ENCODE data around the gene INSYN1. TPM values are rescaled to one million over a fixed set of nuclear protein-coding genes. Genes with fewer than 3 reads are reported as not detected.
"Not testable (repeated sequence)": the region's sequence is repeated elsewhere in the genome, so short reads cannot be mapped to it uniquely, and the experiment has no call there.

The INSYN1 gene
- total RNA-seq, 2 donors from 2014 or later = not detected

- DNase-seq = no peak
These were observed 42.8 kb downstream of the INSYN1 start for GRCh38 chr15:73710321-73710720.

GRCh38 chr15:73709686-73710085, 43.5 kb downstream of the INSYN1 start:
- Mint-ChIP-seq H3K27ac (no peak overlapping the region), H3K27me3 (peaks cover 41% of the 10 kb centered on the region), H3K4me3 (peak overlapping the region; percentile 25), H3K4me1 (peaks cover 5% of the 10 kb centered on the region), H3K36me3 (ENCODE audit: low read depth) (peaks cover 7% of the 10 kb centered on the region)
- no peak for ATAC-seq
- no peaks in the 10 kb centered on the region for H3K9me3 ChIP-seq (ENCODE audit: control insufficient read depth, low read length, poor library complexity, severe bottlenecking)
- DNase-seq = no peak

More at GRCh38 chr15:73710321-73710720, 42.8 kb downstream of the INSYN1 start:
- H3K27ac Mint-ChIP-seq = no peak overlapping the region
- peaks cover 35% of the 10 kb centered on the region for H3K27me3 Mint-ChIP-seq
- no peaks in the 10 kb centered on the region for H3K9me3 ChIP-seq (ENCODE audit: control insufficient read depth, low read length, poor library complexity, severe bottlenecking)
- no peak overlapping the region for H3K4me3 Mint-ChIP-seq
- H3K4me1 Mint-ChIP-seq = no peaks in the 10 kb centered on the region
- ATAC-seq = no peak
- H3K36me3 Mint-ChIP-seq (ENCODE audit: low read depth) = peaks cover 7% of the 10 kb centered on the region

GRCh38 chr15:73709241-73709640, 43.9 kb downstream of the INSYN1 start:
- DNase-seq (no peak), ATAC-seq (no peak)
- Mint-ChIP-seq H3K27me3 (peaks cover 44% of the 10 kb centered on the region), H3K4me3 (peak overlapping the region; percentile 25), H3K4me1 (peaks cover 5% of the 10 kb centered on the region), H3K27ac (no peak overlapping the region), H3K36me3 (ENCODE audit: low read depth) (peaks cover 7% of the 10 kb centered on the region)
- no peaks in the 10 kb centered on the region for H3K9me3 ChIP-seq (ENCODE audit: control insufficient read depth, low read length, poor library complexity, severe bottlenecking)

- H3K36me3 Mint-ChIP-seq (ENCODE audit: low read depth) = peaks cover 7% of the 10 kb centered on the region
- no peaks in the 10 kb centered on the region for H3K9me3 ChIP-seq (ENCODE audit: control insufficient read depth, low read length, poor library complexity, severe bottlenecking)
- peaks cover 40% of the 10 kb centered on the region for H3K27me3 Mint-ChIP-seq
- H3K27ac Mint-ChIP-seq = no peak overlapping the region
- DNase-seq = no peak
- no peak overlapping the region for H3K4me3 Mint-ChIP-seq
- H3K4me1 Mint-ChIP-seq = peaks cover 5% of the 10 kb centered on the region
- ATAC-seq = no peak
These were observed 44.5 kb downstream of the INSYN1 start for GRCh38 chr15:73708691-73709090.

- peaks cover 51% of the 10 kb centered on the region for H3K27me3 Mint-ChIP-seq
- no peak overlapping the region for H3K27ac Mint-ChIP-seq
- H3K36me3 Mint-ChIP-seq (ENCODE audit: low read depth) = peaks cover 7% of the 10 kb centered on the region
- ATAC-seq = peak; percentile 83
- peak; percentile 36 to 55 (median 45) for DNase-seq
- peaks cover 8% of the 10 kb centered on the region for H3K4me1 Mint-ChIP-seq
- H3K9me3 ChIP-seq (ENCODE audit: control insufficient read depth, low read length, poor library complexity, severe bottlenecking) = no peaks in the 10 kb centered on the region
- no peak overlapping the region for H3K4me3 Mint-ChIP-seq
These were observed 48.1 kb downstream of the INSYN1 start for GRCh38 chr15:73704869-73705645.

- H3K4me3 Mint-ChIP-seq; H3K36me3 Mint-ChIP-seq (ENCODE audit: low read depth); H3K4me1 Mint-ChIP-seq; H3K27ac Mint-ChIP-seq; H3K9me3 ChIP-seq (ENCODE audit: control insufficient read depth, low read length, poor library complexity, severe bottlenecking); ATAC-seq; DNase-seq: not testable (repeated sequence)
- H3K27me3 Mint-ChIP-seq = peaks cover 54% of the 10 kb centered on the region
These were observed 48.8 kb downstream of the INSYN1 start for GRCh38 chr15:73704142-73704868.

- H3K27me3 Mint-ChIP-seq = peaks cover 60% of the 10 kb centered on the region
- not testable (repeated sequence) for H3K36me3 Mint-ChIP-seq (ENCODE audit: low read depth); H3K27ac Mint-ChIP-seq; H3K4me1 Mint-ChIP-seq; DNase-seq; ATAC-seq; H3K4me3 Mint-ChIP-seq; H3K9me3 ChIP-seq (ENCODE audit: control insufficient read depth, low read length, poor library complexity, severe bottlenecking)
These were observed 49.5 kb downstream of the INSYN1 start for GRCh38 chr15:73703601-73704000.

GRCh38 chr15:73702311-73703239, 50.6 kb downstream of the INSYN1 start:
- H3K27ac Mint-ChIP-seq; DNase-seq; H3K4me3 Mint-ChIP-seq; H3K9me3 ChIP-seq (ENCODE audit: control insufficient read depth, low read length, poor library complexity, severe bottlenecking); ATAC-seq; H3K36me3 Mint-ChIP-seq (ENCODE audit: low read depth): not testable (repeated sequence)
- peaks cover 17% of the 10 kb centered on the region for H3K4me1 Mint-ChIP-seq
- H3K27me3 Mint-ChIP-seq = peaks cover 57% of the 10 kb centered on the region

- Mint-ChIP-seq H3K4me1 (peaks cover 30% of the 10 kb centered on the region), H3K27ac (no peak overlapping the region), H3K36me3 (ENCODE audit: low read depth) (no peaks in the 10 kb centered on the region), H3K4me3 (no peak overlapping the region), H3K27me3 (peaks cover 56% of the 10 kb centered on the region)
- DNase-seq (peak; percentile 51 to 62 (median 54)), ATAC-seq (peak; percentile 37)
- H3K9me3 ChIP-seq (ENCODE audit: control insufficient read depth, low read length, poor library complexity, severe bottlenecking) = no peaks in the 10 kb centered on the region
These were observed 52.9 kb downstream of the INSYN1 start for GRCh38 chr15:73700041-73700842.

GRCh38 chr15:73699249-73700040, 53.7 kb downstream of the INSYN1 start:
- ATAC-seq (no peak), DNase-seq (no peak)
- Mint-ChIP-seq H3K4me1 (peaks cover 25% of the 10 kb centered on the region), H3K27ac (no peak overlapping the region), H3K36me3 (ENCODE audit: low read depth) (no peaks in the 10 kb centered on the region), H3K27me3 (peaks cover 53% of the 10 kb centered on the region), H3K4me3 (no peak overlapping the region)
- no peaks in the 10 kb centered on the region for H3K9me3 ChIP-seq (ENCODE audit: control insufficient read depth, low read length, poor library complexity, severe bottlenecking)

- no peaks in the 10 kb centered on the region for H3K9me3 ChIP-seq (ENCODE audit: control insufficient read depth, low read length, poor library complexity, severe bottlenecking)
- peak; percentile 53 to 69 (median 62) for DNase-seq
- peak overlapping the region; percentile 77 for H3K27ac Mint-ChIP-seq
- H3K36me3 Mint-ChIP-seq (ENCODE audit: low read depth) = no peaks in the 10 kb centered on the region
- H3K4me3 Mint-ChIP-seq = peak overlapping the region; percentile 84
- peak; percentile 96 for ATAC-seq
- H3K4me1 Mint-ChIP-seq = peaks cover 35% of the 10 kb centered on the region
- H3K27me3 Mint-ChIP-seq = peaks cover 63% of the 10 kb centered on the region
These were observed 56.1 kb downstream of the INSYN1 start for GRCh38 chr15:73697033-73697467.

GRCh38 chr15:73696641-73697001, 56.5 kb downstream of the INSYN1 start:
- peak overlapping the region; percentile 77 for H3K27ac Mint-ChIP-seq

More at GRCh38 chr15:73696641-73697001, 56.5 kb downstream of the INSYN1 start:
- peaks cover 59% of the 10 kb centered on the region for H3K27me3 Mint-ChIP-seq
- peak overlapping the region; percentile 84 for H3K4me3 Mint-ChIP-seq
- no peak for ATAC-seq
- H3K36me3 Mint-ChIP-seq (ENCODE audit: low read depth) = no peaks in the 10 kb centered on the region
- peaks cover 35% of the 10 kb centered on the region for H3K4me1 Mint-ChIP-seq
- no peak for DNase-seq
- no peaks in the 10 kb centered on the region for H3K9me3 ChIP-seq (ENCODE audit: control insufficient read depth, low read length, poor library complexity, severe bottlenecking)

Data from T-helper 17 cell (primary cell).